ENCODE data around the gene TCN1. TPM values are rescaled to one million over a fixed set of nuclear protein-coding genes. Genes with fewer than 3 reads are reported as not detected.
"Not testable (repeated sequence)": the region's sequence is repeated elsewhere in the genome, so short reads cannot be mapped to it uniquely, and the experiment has no call there.

TCN1 gene
- total RNA-seq, 1 donor from 2014 or later: not detected

- H3K36me3 Mint-ChIP-seq: no peaks in the 10 kb centered on the region
- H3K4me3 Mint-ChIP-seq: no peak overlapping the region
- Histone ChIP-seq H3K4me3 (no peak overlapping the region), H3K27ac (no peak overlapping the region), H3K4me2 (no peak overlapping the region), H4K20me1 (ENCODE audit: low read depth) (no peaks in the 10 kb centered on the region), H3K36me3 (no peaks in the 10 kb centered on the region), H3K9me3 (ENCODE audit: low read depth) (no peaks in the 10 kb centered on the region), H3K4me1 (no peaks in the 10 kb centered on the region), H3F3A (ENCODE audit: low read depth) (no peaks in the 10 kb centered on the region), H2AFZ (replicated peaks) (no peak overlapping the region), H3K27me3 (no peaks in the 10 kb centered on the region), H3K9ac (no peak overlapping the region), H3K79me2 (ENCODE audit: low read depth) (no peaks in the 10 kb centered on the region)
- H3K27me3 Mint-ChIP-seq (ENCODE audit: insufficient read depth, low read depth): no peaks in the 10 kb centered on the region
- TF ChIP-seq, protein P1, sequence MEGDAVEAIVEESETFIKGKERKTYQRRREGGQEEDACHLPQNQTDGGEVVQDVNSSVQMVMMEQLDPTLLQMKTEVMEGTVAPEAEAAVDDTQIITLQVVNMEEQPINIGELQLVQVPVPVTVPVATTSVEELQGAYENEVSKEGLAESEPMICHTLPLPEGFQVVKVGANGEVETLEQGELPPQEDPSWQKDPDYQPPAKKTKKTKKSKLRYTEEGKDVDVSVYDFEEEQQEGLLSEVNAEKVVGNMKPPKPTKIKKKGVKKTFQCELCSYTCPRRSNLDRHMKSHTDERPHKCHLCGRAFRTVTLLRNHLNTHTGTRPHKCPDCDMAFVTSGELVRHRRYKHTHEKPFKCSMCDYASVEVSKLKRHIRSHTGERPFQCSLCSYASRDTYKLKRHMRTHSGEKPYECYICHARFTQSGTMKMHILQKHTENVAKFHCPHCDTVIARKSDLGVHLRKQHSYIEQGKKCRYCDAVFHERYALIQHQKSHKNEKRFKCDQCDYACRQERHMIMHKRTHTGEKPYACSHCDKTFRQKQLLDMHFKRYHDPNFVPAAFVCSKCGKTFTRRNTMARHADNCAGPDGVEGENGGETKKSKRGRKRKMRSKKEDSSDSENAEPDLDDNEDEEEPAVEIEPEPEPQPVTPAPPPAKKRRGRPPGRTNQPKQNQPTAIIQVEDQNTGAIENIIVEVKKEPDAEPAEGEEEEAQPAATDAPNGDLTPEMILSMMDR (IDR thresholded peaks at IDR 0.05): peak; percentile 65
- no peak for TF ChIP-seq EZH2phosphoT487 (IDR thresholded peaks at IDR 0.05)
- no peaks in the 10 kb centered on the region for H3K9me3 Mint-ChIP-seq
- no peak overlapping the region for H3K27ac Mint-ChIP-seq
- no peaks in the 10 kb centered on the region for H3K4me1 Mint-ChIP-seq
- peak; percentile 66 for DNase-seq (ENCODE audit: low spot score)
Observed at GRCh38 chr11:59822989-59823566, 43.2 kb downstream of the TCN1 start.

GRCh38 chr11:59818572-59818971 lies 47.7 kb downstream of the TCN1 start:
- Histone ChIP-seq H3K27me3 (no peaks in the 10 kb centered on the region), H3K27ac (no peak overlapping the region), H3K36me3 (no peaks in the 10 kb centered on the region), H3K4me3 (no peak overlapping the region), H4K20me1 (ENCODE audit: low read depth) (no peaks in the 10 kb centered on the region), H3F3A (ENCODE audit: low read depth) (no peaks in the 10 kb centered on the region), H3K79me2 (ENCODE audit: low read depth) (no peaks in the 10 kb centered on the region), H3K4me2 (no peak overlapping the region), H2AFZ (replicated peaks) (no peak overlapping the region), H3K4me1 (peaks cover 15% of the 10 kb centered on the region), H3K9ac (no peak overlapping the region), H3K9me3 (ENCODE audit: low read depth) (no peaks in the 10 kb centered on the region)
- Mint-ChIP-seq H3K4me1 (no peaks in the 10 kb centered on the region), H3K4me3 (no peak overlapping the region), H3K27ac (no peak overlapping the region), H3K36me3 (no peaks in the 10 kb centered on the region), H3K27me3 (ENCODE audit: insufficient read depth, low read depth) (no peaks in the 10 kb centered on the region), H3K9me3 (no peaks in the 10 kb centered on the region)
- TF ChIP-seq EZH2 (IDR thresholded peaks at IDR 0.05) (no peak), EZH2phosphoT487 (IDR thresholded peaks at IDR 0.05) (no peak)
- TF ChIP-seq, protein P1 (IDR thresholded peaks at IDR 0.05): no peak
- DNase-seq (ENCODE audit: low spot score): no peak

DNA sequence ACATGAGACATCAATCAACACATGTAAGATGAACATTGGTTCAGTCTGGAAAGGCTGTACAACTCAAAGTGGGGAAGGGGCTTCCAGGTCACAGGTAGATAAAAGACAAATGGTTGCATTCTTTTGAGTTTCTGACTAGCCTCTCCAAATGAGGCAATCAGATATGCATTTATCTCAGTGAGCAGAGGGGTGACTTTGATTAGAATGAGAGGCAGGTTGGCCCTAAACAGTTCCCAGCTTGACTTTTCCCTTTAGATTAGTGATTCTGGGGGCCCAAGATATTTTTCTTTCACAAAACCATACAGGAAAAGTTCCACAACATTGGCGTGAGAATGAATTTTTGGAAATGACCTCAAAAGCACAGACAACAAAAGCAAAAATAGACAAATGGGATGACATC lies 49.9 kb downstream of the TCN1 start:
- not testable (repeated sequence) for H4K20me1 ChIP-seq (ENCODE audit: low read depth); H3K4me2 ChIP-seq; H3K4me3 ChIP-seq; H3K27ac Mint-ChIP-seq; H3K27ac ChIP-seq; H3K9ac ChIP-seq; H3K9me3 ChIP-seq (ENCODE audit: low read depth); DNase-seq (ENCODE audit: low spot score); H3K9me3 Mint-ChIP-seq; H3K79me2 ChIP-seq (ENCODE audit: low read depth); H3K4me1 Mint-ChIP-seq; H3K27me3 Mint-ChIP-seq (ENCODE audit: insufficient read depth, low read depth); H3K4me3 Mint-ChIP-seq; H3K36me3 Mint-ChIP-seq; H3K36me3 ChIP-seq; H3K27me3 ChIP-seq; H3F3A ChIP-seq (ENCODE audit: low read depth)
- Histone ChIP-seq H3K4me1 (peaks cover 15% of the 10 kb centered on the region), H2AFZ (replicated peaks) (peak overlapping the region; percentile 93)

- Histone ChIP-seq H3F3A (ENCODE audit: low read depth) (no peaks in the 10 kb centered on the region), H3K9me3 (ENCODE audit: low read depth) (no peaks in the 10 kb centered on the region), H3K27me3 (no peaks in the 10 kb centered on the region), H3K4me2 (peak overlapping the region; percentile 3), H4K20me1 (ENCODE audit: low read depth) (no peaks in the 10 kb centered on the region), H3K36me3 (no peaks in the 10 kb centered on the region), H3K4me1 (peaks cover 15% of the 10 kb centered on the region), H3K27ac (no peak overlapping the region), H3K4me3 (no peak overlapping the region), H3K79me2 (ENCODE audit: low read depth) (no peaks in the 10 kb centered on the region), H3K9ac (no peak overlapping the region), H2AFZ (replicated peaks) (peak overlapping the region; percentile 93)
- H3K9me3 Mint-ChIP-seq: no peaks in the 10 kb centered on the region
- no peak overlapping the region for H3K27ac Mint-ChIP-seq
- H3K27me3 Mint-ChIP-seq (ENCODE audit: insufficient read depth, low read depth): peaks cover 5% of the 10 kb centered on the region
- no peak overlapping the region for H3K4me3 Mint-ChIP-seq
- peaks cover 7% of the 10 kb centered on the region for H3K4me1 Mint-ChIP-seq
- H3K36me3 Mint-ChIP-seq: no peaks in the 10 kb centered on the region
- TF ChIP-seq, protein P1 (IDR thresholded peaks at IDR 0.05): no peak
- TF ChIP-seq EZH2 (IDR thresholded peaks at IDR 0.05): no peak
- TF ChIP-seq EZH2phosphoT487 (IDR thresholded peaks at IDR 0.05): no peak
- DNase-seq (ENCODE audit: low spot score): peak; percentile 15
Observed at GRCh38 chr11:59815754-59816153, 50.5 kb downstream of the TCN1 start.
